Gastroesophageal sphincter (tissue), 3 donors: ENCODE measurements around the gene HIRA.

Experiments used
- POLR2A ChIP-seq, 2 donors: fragments of 450-650 bp; IDR thresholded peaks; one replicate each; pipeline ENCODE4 v1.6.1; 2017; ENCODE audit warnings: antibody characterized with exemption in 2 of 2, mild to moderate bottlenecking in 2 of 2, moderate library complexity in 1 of 2
- TF ChIP-seq, protein P1 (sequence below), 4 experiments: fragments of 200-600 bp in 2 of 4; fragments of 450-650 bp in 2 of 4; sonication (generic) in 1 of 4; IDR thresholded peaks; one replicate each; pipeline ENCODE4 v1.5.1; 2017 to 2019; ENCODE audit warnings: antibody characterized with exemption in 4 of 4, mild to moderate bottlenecking in 2 of 4, moderate library complexity in 2 of 4

DNA sequence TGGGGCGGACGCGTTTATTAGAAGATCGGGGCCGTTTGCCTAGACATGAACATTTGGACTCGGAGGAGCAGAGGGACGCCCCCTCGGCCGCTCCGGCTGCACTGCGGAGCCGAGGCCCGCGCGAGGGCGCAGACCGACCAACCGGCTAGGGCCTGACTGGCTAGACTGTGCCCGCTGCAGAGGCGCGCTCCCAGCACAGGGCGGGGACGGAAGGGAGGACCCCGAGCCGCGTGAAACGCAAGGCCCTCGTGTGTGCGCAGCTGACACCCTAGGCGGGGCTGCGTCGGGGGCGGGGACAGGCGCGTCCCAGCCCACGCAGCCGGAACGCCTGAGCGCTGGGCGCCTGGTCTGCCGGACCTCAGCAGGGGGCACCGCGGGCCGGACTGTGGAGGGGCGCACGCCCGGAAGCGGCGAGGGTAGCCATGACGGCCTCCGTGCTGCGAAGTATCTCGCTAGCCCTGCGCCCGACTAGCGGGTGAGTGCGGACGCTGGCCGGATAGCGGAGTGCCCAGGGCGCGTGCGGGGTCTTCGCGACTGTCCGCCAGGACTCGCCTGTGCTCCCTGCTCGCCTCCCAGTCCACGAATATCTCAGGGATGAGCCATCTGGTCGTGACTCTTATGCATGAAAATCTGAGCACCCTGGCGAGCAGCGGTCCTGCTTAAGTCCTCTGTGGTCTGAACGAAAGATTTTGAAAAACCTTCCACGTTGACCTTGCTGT is 759 bp upstream of the HIRA start, which contains the start of gene MRPL40:
- peak; percentile 91 to 93 for TF ChIP-seq POLR2A (IDR thresholded peaks at IDR 0.05)
- TF ChIP-seq, protein P1, sequence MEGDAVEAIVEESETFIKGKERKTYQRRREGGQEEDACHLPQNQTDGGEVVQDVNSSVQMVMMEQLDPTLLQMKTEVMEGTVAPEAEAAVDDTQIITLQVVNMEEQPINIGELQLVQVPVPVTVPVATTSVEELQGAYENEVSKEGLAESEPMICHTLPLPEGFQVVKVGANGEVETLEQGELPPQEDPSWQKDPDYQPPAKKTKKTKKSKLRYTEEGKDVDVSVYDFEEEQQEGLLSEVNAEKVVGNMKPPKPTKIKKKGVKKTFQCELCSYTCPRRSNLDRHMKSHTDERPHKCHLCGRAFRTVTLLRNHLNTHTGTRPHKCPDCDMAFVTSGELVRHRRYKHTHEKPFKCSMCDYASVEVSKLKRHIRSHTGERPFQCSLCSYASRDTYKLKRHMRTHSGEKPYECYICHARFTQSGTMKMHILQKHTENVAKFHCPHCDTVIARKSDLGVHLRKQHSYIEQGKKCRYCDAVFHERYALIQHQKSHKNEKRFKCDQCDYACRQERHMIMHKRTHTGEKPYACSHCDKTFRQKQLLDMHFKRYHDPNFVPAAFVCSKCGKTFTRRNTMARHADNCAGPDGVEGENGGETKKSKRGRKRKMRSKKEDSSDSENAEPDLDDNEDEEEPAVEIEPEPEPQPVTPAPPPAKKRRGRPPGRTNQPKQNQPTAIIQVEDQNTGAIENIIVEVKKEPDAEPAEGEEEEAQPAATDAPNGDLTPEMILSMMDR (IDR thresholded peaks at IDR 0.05), result peak in 2 of 4 experiments; percentile 2 to 35
